GM21367 (cell line): ENCODE results near the gene PRSS37.
"Not testable (repeated sequence)": the region's sequence is repeated elsewhere in the genome, so short reads cannot be mapped to it uniquely, and the experiment has no call there.

ENCODE experiments used
- ATAC-seq: cut with Tn5 transposase; IDR thresholded peaks from one replicate; pipeline ENCODE4 v1.9.1; 2021; ENCODE audit not compliant: unreplicated experiment

PRSS37 gene

GRCh38 chr7:141841385-141841784, at the start of gene PRSS37:
Gene PRSS37 (minus strand): TSS chr7:141841485. CDS start chr7:141841049, 436 bp downstream.
- ATAC-seq, result no peak

- no peak for ATAC-seq
Observed at GRCh38 chr7:141889321-141889720, 48.0 kb upstream of the PRSS37 start.

GRCh38 chr7:141884539-141885225, 43.4 kb upstream of the PRSS37 start:
- no peak for ATAC-seq

- ATAC-seq, result no peak
Observed at GRCh38 chr7:141880960-141881359, 39.7 kb upstream of the PRSS37 start.

GRCh38 chr7:141877365-141877764, 36.1 kb upstream of the PRSS37 start:
- ATAC-seq, result no peak

- no peak for ATAC-seq
Observed at GRCh38 chr7:141876371-141876770, 35.1 kb upstream of the PRSS37 start.

GRCh38 chr7:141875453-141875852, 34.2 kb upstream of the PRSS37 start:
- no peak for ATAC-seq

GRCh38 chr7:141874787-141875186, 33.5 kb upstream of the PRSS37 start:
- ATAC-seq, result no peak

- no peak for ATAC-seq
Observed at GRCh38 chr7:141872931-141873330, 31.6 kb upstream of the PRSS37 start.

GRCh38 chr7:141866974-141867373, 25.7 kb upstream of the PRSS37 start:
- ATAC-seq, result no peak

GRCh38 chr7:141864765-141865447, 23.6 kb upstream of the PRSS37 start:
- no peak for ATAC-seq

GRCh38 chr7:141860207-141860606, 18.9 kb upstream of the PRSS37 start:
- ATAC-seq, result no peak

GRCh38 chr7:141847996-141848395, 6.7 kb upstream of the PRSS37 start:
- no peak for ATAC-seq

GRCh38 chr7:141844256-141844655, 3.0 kb upstream of the PRSS37 start:
- no peak for ATAC-seq

GRCh38 chr7:141842904-141843303, 1.6 kb upstream of the PRSS37 start:
- no peak for ATAC-seq

- ATAC-seq, result no peak
Observed at GRCh38 chr7:141840708-141841107, 577 bp downstream of the PRSS37 start.

- no peak for ATAC-seq
Observed at GRCh38 chr7:141839256-141839655, 2.0 kb downstream of the PRSS37 start.

- ATAC-seq, result no peak
Observed at GRCh38 chr7:141838581-141838980, 2.7 kb downstream of the PRSS37 start.

- ATAC-seq, result no peak
Observed at GRCh38 chr7:141837683-141838082, 3.6 kb downstream of the PRSS37 start.

- not testable (repeated sequence) for ATAC-seq
Observed at GRCh38 chr7:141822432-141822831, 18.9 kb downstream of the PRSS37 start.

- ATAC-seq, result no peak
Observed at GRCh38 chr7:141820067-141820466, 21.2 kb downstream of the PRSS37 start.

- ATAC-seq, result no peak
Observed at GRCh38 chr7:141792526-141792925, 48.8 kb downstream of the PRSS37 start.

- no peak for ATAC-seq
Observed at GRCh38 chr7:141789917-141790316, 51.4 kb downstream of the PRSS37 start, which contains the start of gene TAS2R5. Gene TAS2R5 (plus strand): TSS chr7:141790217. CDS start chr7:141790362, 145 bp downstream.
